NCI-H2081 (cell line): Measurements from ENCODE around the gene DIO2.
A peak's percentile ranks its signal among the peaks of the same experiment; 100 is the strongest.

Experiments used
- DNase-seq, 2 experiments: peaks; one replicate each; lab custom pipeline; 2025; lab: John Stamatoyannopoulos, UW

Gene DIO2

GRCh38 chr14:80211153-80212022 lies at the start of gene DIO2:
Gene DIO2, minus strand, starts transcription at chr14:80211504. Its CDS starts 32 bp downstream, at chr14:80211472.
- no peak for DNase-seq

- no peak for DNase-seq
Measured at GRCh38 chr14:80260645-80261044, 49.3 kb upstream of the DIO2 start.

GRCh38 chr14:80239631-80240030 lies 28.3 kb upstream of the DIO2 start:
- DNase-seq = no peak

- no peak for DNase-seq
Measured at GRCh38 chr14:80237143-80237542, 25.8 kb upstream of the DIO2 start.

GRCh38 chr14:80233470-80234089 lies 22.3 kb upstream of the DIO2 start:
- DNase-seq = no peak

- no peak for DNase-seq
Measured at GRCh38 chr14:80231702-80232101, 20.4 kb upstream of the DIO2 start.

GRCh38 chr14:80223696-80224465 lies 12.6 kb upstream of the DIO2 start:
- DNase-seq = no peak

GRCh38 chr14:80216818-80217217 lies 5.5 kb upstream of the DIO2 start:
- no peak for DNase-seq

- peak; percentile 2 to 10 for DNase-seq
Measured at GRCh38 chr14:80215756-80216581, 4.7 kb upstream of the DIO2 start.

GRCh38 chr14:80215081-80215480 lies 3.8 kb upstream of the DIO2 start:
- DNase-seq = no peak

- peak; percentile 8 to 33 for DNase-seq
Measured at GRCh38 chr14:80213602-80214001, 2.3 kb upstream of the DIO2 start.

GRCh38 chr14:80212023-80212397 lies 706 bp upstream of the DIO2 start:
- no peak for DNase-seq

GRCh38 chr14:80208461-80208860 lies 2.8 kb downstream of the DIO2 start:
- no peak for DNase-seq

- no peak for DNase-seq
Measured at GRCh38 chr14:80206351-80207080, 4.8 kb downstream of the DIO2 start.

GRCh38 chr14:80202888-80203562 lies 8.3 kb downstream of the DIO2 start:
- DNase-seq = no peak

- DNase-seq = no peak
Measured at GRCh38 chr14:80200093-80200492, 11.2 kb downstream of the DIO2 start.

- DNase-seq = no peak
Measured at GRCh38 chr14:80188571-80188970, 22.7 kb downstream of the DIO2 start.

- DNase-seq = no peak
Measured at GRCh38 chr14:80186301-80186800, 25.0 kb downstream of the DIO2 start.

GRCh38 chr14:80176893-80177292 lies 34.4 kb downstream of the DIO2 start:
- no peak for DNase-seq

- no peak for DNase-seq
Measured at GRCh38 chr14:80172375-80173051, 38.8 kb downstream of the DIO2 start.
